ENCODE results near the gene NAE1.

DNA sequence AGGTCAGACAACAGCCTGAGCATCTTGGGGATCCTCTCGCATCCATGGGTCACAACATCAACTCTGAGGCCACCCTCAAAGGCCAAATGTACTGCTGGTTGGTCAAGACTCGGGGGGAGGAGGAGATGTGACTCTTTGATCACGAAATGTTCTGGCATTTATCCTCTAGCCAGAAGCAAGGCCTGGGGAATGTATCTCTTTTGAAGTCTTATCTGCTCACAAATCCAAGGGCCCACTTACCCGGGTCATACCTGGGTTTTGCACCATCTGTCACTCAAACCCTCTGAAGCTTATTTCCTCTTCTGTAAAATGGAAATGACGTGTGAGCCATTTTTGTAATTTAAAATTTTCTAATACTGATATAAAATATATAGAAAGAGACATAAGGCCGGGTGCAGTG is 26.7 kb upstream of the NAE1 start:
- TF ChIP-seq, protein P1, sequence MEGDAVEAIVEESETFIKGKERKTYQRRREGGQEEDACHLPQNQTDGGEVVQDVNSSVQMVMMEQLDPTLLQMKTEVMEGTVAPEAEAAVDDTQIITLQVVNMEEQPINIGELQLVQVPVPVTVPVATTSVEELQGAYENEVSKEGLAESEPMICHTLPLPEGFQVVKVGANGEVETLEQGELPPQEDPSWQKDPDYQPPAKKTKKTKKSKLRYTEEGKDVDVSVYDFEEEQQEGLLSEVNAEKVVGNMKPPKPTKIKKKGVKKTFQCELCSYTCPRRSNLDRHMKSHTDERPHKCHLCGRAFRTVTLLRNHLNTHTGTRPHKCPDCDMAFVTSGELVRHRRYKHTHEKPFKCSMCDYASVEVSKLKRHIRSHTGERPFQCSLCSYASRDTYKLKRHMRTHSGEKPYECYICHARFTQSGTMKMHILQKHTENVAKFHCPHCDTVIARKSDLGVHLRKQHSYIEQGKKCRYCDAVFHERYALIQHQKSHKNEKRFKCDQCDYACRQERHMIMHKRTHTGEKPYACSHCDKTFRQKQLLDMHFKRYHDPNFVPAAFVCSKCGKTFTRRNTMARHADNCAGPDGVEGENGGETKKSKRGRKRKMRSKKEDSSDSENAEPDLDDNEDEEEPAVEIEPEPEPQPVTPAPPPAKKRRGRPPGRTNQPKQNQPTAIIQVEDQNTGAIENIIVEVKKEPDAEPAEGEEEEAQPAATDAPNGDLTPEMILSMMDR (IDR thresholded peaks at IDR 0.05), result no peak
- no peak for TF ChIP-seq POLR2A (IDR thresholded peaks at IDR 0.05)

Measured in right lobe of liver (tissue), 4 donors.